OCI-LY1 (cell line): ENCODE results near the gene DUSP9.

Experiments used
- EZH2 ChIP-seq: fragments of 200-600 bp; sonication (generic), shearing (Covaris generic); IDR thresholded peaks from 2 replicates; pipeline ENCODE4 v1.8.0; 2017; ENCODE audit warnings: borderline replicate concordance, mixed run types, mild to moderate bottlenecking, antibody characterized with exemption, low read length, moderate library complexity, mixed read lengths
- TF ChIP-seq, protein P1 (sequence below): fragments of 200-600 bp; sonication (generic), shearing (Covaris generic); IDR thresholded peaks from 2 replicates; pipeline ENCODE4 v1.5.1; 2017; ENCODE audit warnings: mild to moderate bottlenecking, antibody characterized with exemption, low read length, moderate library complexity, mixed read lengths

DNA sequence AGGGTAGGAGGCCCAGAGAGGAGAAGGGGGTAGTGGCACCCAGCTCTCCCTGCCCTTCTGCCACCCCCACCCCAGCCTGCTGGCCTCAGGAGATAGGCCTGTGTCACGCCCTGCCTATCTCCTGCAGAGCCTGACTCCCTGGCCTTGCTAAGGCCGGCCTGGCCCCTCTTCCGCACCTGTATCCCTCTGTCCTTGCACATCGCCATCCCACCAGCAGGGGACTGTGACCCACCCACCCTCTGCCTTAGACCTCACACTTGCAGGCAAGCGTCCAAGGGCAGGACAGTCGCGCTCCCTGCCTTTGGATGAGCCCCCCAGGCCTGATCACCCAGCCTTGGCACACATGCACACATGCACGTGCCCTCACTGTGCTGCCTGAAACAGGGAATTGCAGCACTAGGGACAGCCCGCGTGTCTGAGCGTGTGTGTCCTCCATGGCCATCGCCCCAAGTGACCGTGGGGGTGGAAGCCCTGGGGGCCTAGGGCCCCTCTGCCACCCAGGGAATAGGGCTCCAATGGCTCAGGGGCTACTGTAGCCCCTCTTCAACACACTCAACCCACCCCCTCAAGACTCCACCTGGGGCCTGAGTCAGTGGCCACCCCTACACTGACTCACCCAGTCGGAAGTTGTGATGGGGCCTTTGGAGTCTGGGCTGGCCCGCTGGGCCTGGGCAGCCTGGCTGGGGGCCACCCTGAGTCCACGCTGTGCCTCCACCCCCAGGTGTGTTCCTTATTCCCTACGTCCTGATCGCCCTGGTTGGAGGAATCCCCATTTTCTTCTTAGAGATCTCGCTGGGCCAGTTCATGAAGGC, 42.9 kb downstream of the DUSP9 start:
- TF ChIP-seq, protein P1, sequence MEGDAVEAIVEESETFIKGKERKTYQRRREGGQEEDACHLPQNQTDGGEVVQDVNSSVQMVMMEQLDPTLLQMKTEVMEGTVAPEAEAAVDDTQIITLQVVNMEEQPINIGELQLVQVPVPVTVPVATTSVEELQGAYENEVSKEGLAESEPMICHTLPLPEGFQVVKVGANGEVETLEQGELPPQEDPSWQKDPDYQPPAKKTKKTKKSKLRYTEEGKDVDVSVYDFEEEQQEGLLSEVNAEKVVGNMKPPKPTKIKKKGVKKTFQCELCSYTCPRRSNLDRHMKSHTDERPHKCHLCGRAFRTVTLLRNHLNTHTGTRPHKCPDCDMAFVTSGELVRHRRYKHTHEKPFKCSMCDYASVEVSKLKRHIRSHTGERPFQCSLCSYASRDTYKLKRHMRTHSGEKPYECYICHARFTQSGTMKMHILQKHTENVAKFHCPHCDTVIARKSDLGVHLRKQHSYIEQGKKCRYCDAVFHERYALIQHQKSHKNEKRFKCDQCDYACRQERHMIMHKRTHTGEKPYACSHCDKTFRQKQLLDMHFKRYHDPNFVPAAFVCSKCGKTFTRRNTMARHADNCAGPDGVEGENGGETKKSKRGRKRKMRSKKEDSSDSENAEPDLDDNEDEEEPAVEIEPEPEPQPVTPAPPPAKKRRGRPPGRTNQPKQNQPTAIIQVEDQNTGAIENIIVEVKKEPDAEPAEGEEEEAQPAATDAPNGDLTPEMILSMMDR = no peak
- TF ChIP-seq EZH2 = no peak
